KMS-11 (cell line): Measurements from ENCODE around the gene PPFIBP1.

Experiments used
- H2AFZ ChIP-seq: fragments of 200-600 bp; sonication (generic); 2 replicates; pipeline ENCODE4 v1.6.1; 2016; ENCODE audit warnings: antibody characterized with exemption, mixed run types, low read depth
- H3K27ac ChIP-seq: fragments of 200-600 bp; sonication (generic); 2 replicates; pipeline ENCODE4 v1.6.1; 2016; ENCODE audit warnings: mild to moderate bottlenecking, mixed run types
- H3K27me3 ChIP-seq: fragments of 200-600 bp; sonication (generic); 2 replicates; pipeline ENCODE4 v1.6.1; 2017; ENCODE audit warnings: mild to moderate bottlenecking, low read depth, mixed run types, moderate library complexity; ENCODE audit not compliant: insufficient read depth
- H3K36me3 ChIP-seq: fragments of 200-600 bp; sonication (generic); 2 replicates; pipeline ENCODE4 v1.6.1; 2017; ENCODE audit warnings: mild to moderate bottlenecking, mixed run types; ENCODE audit not compliant: insufficient read depth
- H3K4me1 ChIP-seq: fragments of 200-600 bp; sonication (generic); 2 replicates; pipeline ENCODE4 v1.6.1; 2016; ENCODE audit warnings: mild to moderate bottlenecking, low read depth, mixed run types; ENCODE audit not compliant: poor library complexity, severe bottlenecking
- H3K4me2 ChIP-seq: fragments of 200-600 bp; sonication (generic); 2 replicates; pipeline ENCODE4 v1.7.0; 2016; ENCODE audit warnings: mild to moderate bottlenecking, mixed run types
- H3K4me3 ChIP-seq: fragments of 200-600 bp; sonication (generic); IDR thresholded peaks from 2 replicates; pipeline ENCODE4 v1.6.1; 2017; ENCODE audit warnings: low read depth, low read length, mixed read lengths; ENCODE audit not compliant: insufficient read depth
- H3K79me2 ChIP-seq: fragments of 200-600 bp; sonication (generic); 2 replicates; pipeline ENCODE4 v1.6.1; 2016; ENCODE audit warnings: low read depth, mixed run types; ENCODE audit not compliant: insufficient read depth
- H3K9ac ChIP-seq: fragments of 200-600 bp; sonication (generic); 2 replicates; pipeline ENCODE4 v1.6.1; 2016; ENCODE audit warnings: mild to moderate bottlenecking, mixed run types
- H4K20me1 ChIP-seq: fragments of 200-600 bp; sonication (generic); 2 replicates; pipeline ENCODE4 v1.6.1; 2016; ENCODE audit warnings: mild to moderate bottlenecking, mixed run types; ENCODE audit not compliant: insufficient read depth
- TF ChIP-seq, protein P1 (sequence below): fragments of 200-600 bp; sonication (generic); conservative IDR thresholded peaks from 2 replicates; pipeline ENCODE4 v1.6.1; 2017; ENCODE audit warnings: low read depth, mild to moderate bottlenecking, antibody characterized with exemption, low read length, moderate library complexity, mixed read lengths

PPFIBP1 gene

DNA sequence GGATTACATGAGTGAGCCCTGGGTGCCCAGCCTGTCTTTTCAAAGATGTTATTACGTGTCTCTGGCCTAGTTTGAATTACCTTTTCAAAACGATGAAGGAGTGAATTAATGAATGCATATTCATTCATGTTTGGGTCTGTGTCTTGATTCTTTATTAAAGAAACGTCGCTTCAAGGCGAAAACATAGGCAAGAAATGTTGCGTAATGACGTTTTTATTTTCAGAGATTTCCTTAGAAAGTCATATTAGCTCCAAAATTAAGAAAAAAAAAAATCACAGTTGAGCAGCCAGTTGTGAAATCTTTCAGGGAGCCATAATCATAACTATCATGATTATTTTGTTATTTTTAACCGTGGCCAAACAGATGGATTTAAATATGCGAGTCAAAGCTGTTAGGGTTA is 3.5 kb downstream of the PPFIBP1 start:
- TF ChIP-seq, protein P1, sequence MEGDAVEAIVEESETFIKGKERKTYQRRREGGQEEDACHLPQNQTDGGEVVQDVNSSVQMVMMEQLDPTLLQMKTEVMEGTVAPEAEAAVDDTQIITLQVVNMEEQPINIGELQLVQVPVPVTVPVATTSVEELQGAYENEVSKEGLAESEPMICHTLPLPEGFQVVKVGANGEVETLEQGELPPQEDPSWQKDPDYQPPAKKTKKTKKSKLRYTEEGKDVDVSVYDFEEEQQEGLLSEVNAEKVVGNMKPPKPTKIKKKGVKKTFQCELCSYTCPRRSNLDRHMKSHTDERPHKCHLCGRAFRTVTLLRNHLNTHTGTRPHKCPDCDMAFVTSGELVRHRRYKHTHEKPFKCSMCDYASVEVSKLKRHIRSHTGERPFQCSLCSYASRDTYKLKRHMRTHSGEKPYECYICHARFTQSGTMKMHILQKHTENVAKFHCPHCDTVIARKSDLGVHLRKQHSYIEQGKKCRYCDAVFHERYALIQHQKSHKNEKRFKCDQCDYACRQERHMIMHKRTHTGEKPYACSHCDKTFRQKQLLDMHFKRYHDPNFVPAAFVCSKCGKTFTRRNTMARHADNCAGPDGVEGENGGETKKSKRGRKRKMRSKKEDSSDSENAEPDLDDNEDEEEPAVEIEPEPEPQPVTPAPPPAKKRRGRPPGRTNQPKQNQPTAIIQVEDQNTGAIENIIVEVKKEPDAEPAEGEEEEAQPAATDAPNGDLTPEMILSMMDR, result no peak
- no peak overlapping the region for H2AFZ ChIP-seq
- H3K27ac ChIP-seq, result no peak overlapping the region
- H4K20me1 ChIP-seq, result no peaks in the 10 kb centered on the region
- H3K27me3 ChIP-seq, result no peaks in the 10 kb centered on the region
- no peak overlapping the region for H3K9ac ChIP-seq
- no peaks in the 10 kb centered on the region; the same call in 1 of the 2 replicates for H3K79me2 ChIP-seq
- H3K4me1 ChIP-seq, result peaks cover 8% of the 10 kb centered on the region
- H3K36me3 ChIP-seq, result no peaks in the 10 kb centered on the region
- no peak overlapping the region for H3K4me2 ChIP-seq
- H3K4me3 ChIP-seq, result no peak overlapping the region

DNA sequence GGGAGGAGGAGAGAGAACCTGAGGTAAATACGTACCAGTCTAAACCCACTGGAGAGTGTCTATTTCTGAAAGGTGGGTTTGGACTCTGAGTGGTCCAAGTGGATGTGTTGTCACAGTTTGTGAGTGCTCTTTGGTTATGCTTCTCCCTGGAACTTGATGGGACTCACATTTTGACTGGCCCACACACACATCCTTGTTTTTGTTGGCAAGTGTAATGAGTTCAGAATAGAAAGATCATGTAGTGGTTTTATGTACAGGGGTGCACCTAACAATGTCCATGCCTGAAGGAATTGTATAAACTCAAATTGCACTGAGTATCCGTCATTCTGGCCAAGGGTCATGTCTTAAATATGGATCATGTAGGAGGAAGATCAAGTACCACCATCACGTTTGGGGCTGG is 4.8 kb downstream of the PPFIBP1 start:
- Histone ChIP-seq H3K27ac (no peak overlapping the region), H3K79me2 (no peaks in the 10 kb centered on the region; the same call in 1 of the 2 replicates), H3K4me1 (peaks cover 4% of the 10 kb centered on the region), H3K9ac (no peak overlapping the region), H4K20me1 (no peaks in the 10 kb centered on the region), H2AFZ (no peak overlapping the region), H3K36me3 (no peaks in the 10 kb centered on the region), H3K27me3 (no peaks in the 10 kb centered on the region), H3K4me3 (no peak overlapping the region), H3K4me2 (no peak overlapping the region)
- TF ChIP-seq, protein P1, result no peak

DNA sequence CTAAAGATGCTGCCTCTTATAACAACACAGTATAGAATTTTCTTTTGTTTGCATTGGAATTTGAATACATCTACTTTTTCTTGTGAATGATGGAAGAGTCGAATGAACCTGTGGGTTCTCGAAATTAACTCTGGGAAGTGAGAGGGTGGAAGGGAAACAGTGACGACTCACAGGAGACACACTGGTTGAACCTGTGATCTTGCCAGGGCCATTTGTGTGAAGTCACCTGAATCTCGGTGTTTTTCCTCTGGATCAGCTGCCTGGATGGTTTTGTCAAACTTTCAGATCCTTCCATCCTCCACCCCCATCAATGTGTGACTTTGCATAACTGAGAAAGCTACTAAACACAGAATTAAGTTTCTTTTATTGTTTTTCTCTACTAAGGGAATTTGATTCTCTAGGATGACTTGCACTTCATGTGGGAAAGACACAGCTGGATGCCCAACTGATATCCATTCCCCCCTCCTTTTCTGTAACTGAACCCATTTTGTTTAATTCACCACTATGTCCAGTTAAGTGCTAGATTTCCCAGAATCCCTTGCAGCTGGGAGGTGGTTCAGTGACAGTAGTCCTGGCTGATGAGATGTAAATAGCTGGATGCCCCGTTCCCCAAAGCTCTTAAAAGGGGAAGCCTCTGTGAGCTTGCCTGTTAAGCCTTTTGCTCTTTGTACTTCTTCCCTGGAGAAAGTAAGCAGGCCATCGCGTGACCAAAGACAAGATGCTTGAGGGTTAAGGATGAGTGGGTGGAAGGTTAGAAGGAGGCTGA is 6.3 kb downstream of the PPFIBP1 start:
- H4K20me1 ChIP-seq, result no peaks in the 10 kb centered on the region
- no peaks in the 10 kb centered on the region for H3K27me3 ChIP-seq
- no peaks in the 10 kb centered on the region; the same call in 1 of the 2 replicates for H3K79me2 ChIP-seq
- no peaks in the 10 kb centered on the region for H3K36me3 ChIP-seq
- H2AFZ ChIP-seq, result no peak overlapping the region
- peaks cover 14% of the 10 kb centered on the region for H3K4me1 ChIP-seq
- no peak overlapping the region for H3K9ac ChIP-seq
- TF ChIP-seq, protein P1, result no peak
- no peak overlapping the region for H3K4me2 ChIP-seq
- H3K4me3 ChIP-seq, result no peak overlapping the region
- H3K27ac ChIP-seq, result no peak overlapping the region

DNA sequence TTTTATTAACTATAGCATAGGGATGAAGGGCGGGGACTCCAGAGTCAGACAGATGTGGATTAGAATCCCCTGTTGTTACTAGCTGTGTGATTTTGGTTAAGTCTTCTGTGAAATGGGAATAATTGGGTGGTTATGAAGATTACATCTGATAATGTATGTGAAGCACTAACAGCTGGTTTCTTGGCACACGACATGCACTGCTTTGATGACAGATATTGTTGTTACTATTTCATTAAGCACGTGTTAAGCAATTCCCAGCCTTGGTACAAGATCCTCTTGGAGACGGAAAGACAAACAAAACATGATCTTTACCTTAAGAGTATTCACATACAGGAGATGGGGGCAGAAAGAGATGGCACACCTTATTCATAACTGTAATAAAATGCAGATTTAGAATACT is 7.9 kb downstream of the PPFIBP1 start:
- Histone ChIP-seq H3K4me3 (no peak overlapping the region), H3K36me3 (no peaks in the 10 kb centered on the region), H3K4me1 (peaks cover 14% of the 10 kb centered on the region), H2AFZ (no peak overlapping the region), H3K79me2 (no peaks in the 10 kb centered on the region; the same call in 1 of the 2 replicates), H3K9ac (no peak overlapping the region), H3K4me2 (no peak overlapping the region), H3K27me3 (no peaks in the 10 kb centered on the region), H3K27ac (no peak overlapping the region), H4K20me1 (no peaks in the 10 kb centered on the region)
- TF ChIP-seq, protein P1, result no peak
